Stimulated activated naive CD8-positive, alpha-beta T cell treated with anti-CD3 and anti-CD28 coated beads, Interleukin-15, Interleukin-2, amounts not matched to agents 100 ng/mL and 50 ng/mL, for 24 hours (primary cell): ENCODE measurements around the gene IL1RL2.

Experiments
- H3K27ac Mint-ChIP-seq: one replicate; pipeline ENCODE4 v1.8.0; 2021; ENCODE audit warnings: mild to moderate bottlenecking, mixed read lengths
- H3K27me3 Mint-ChIP-seq: one replicate; pipeline ENCODE4 v1.8.0; 2021; ENCODE audit warnings: mixed read lengths
- H3K36me3 Mint-ChIP-seq: one replicate; pipeline ENCODE4 v1.8.0; 2021; ENCODE audit warnings: low read depth, mixed read lengths
- H3K4me1 Mint-ChIP-seq: one replicate; pipeline ENCODE4 v1.8.0; 2021; ENCODE audit warnings: low read depth, mixed read lengths
- H3K4me3 Mint-ChIP-seq: one replicate; pipeline ENCODE4 v1.8.0; 2021; ENCODE audit warnings: mild to moderate bottlenecking, mixed read lengths
- H3K9me3 Mint-ChIP-seq: one replicate; pipeline ENCODE4 v1.8.0; 2021; ENCODE audit warnings: mixed read lengths

The IL1RL2 gene

GRCh38 chr2:102204638-102205037, 17.8 kb downstream of the IL1RL2 start:
- H3K27me3 Mint-ChIP-seq: peaks cover 4% of the 10 kb centered on the region
- no peaks in the 10 kb centered on the region for H3K4me1 Mint-ChIP-seq
- peaks cover 9% of the 10 kb centered on the region for H3K9me3 Mint-ChIP-seq
- H3K4me3 Mint-ChIP-seq: no peak overlapping the region
- H3K36me3 Mint-ChIP-seq: no peaks in the 10 kb centered on the region
- H3K27ac Mint-ChIP-seq: no peak overlapping the region

DNA sequence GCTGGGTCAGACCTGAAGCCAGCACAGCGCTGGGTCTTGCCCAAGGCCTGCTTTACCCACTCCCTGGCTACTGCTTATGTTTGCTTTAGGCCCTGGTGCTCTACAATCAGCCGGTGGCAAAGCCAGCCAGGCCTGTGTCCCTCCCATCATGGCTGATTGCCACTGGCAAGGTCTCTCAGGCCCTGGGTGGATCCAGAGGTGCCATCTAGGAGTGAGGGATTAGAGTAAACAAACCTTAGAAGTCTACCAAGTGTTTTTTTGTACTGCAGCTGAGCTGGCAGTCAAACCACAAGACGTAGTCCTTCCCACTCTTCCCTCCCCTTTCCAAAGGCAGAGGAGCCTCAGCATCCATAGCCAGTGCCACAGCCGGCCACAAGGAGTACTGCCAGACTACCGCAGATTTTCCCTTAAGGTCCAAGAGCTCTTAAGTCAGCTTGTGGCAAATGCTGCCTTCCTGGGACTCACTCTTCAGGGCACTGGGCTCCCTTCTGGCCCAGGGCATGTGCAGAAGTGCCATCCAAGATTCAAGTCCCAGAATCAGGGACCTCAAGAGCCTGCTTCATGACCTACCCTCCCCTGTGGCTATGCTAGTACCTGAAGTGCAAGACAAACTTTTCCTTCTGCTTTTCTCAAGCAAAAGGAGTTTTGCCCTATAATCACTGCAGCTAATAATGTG, 20.0 kb downstream of the IL1RL2 start:
- Mint-ChIP-seq H3K4me3 (no peak overlapping the region), H3K27me3 (no peaks in the 10 kb centered on the region), H3K27ac (no peak overlapping the region)

DNA sequence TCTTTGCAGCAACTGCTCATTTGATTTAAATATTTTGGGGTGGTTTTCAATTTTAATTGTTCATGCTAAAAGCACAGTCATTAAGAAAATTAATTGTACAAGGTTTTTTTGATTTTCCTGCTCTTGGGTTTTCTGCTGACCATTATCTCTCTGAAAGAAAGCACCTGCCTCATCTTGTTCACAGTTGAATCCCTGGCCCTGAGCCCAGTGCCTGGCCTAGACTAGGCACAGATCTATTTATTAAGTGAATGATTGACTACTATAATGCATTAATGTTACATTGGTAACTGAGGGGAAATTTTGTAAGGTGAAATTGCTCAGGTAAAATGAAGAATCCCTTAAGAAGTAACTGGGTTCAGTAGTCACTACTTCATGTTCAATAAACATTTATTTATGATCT, 22.0 kb downstream of the IL1RL2 start:
- no peaks in the 10 kb centered on the region for H3K4me1 Mint-ChIP-seq
- no peak overlapping the region for H3K4me3 Mint-ChIP-seq

More for the DNA sequence above, 20.0 kb downstream of the IL1RL2 start:
- peaks cover 9% of the 10 kb centered on the region for H3K9me3 Mint-ChIP-seq
- no peaks in the 10 kb centered on the region for H3K36me3 Mint-ChIP-seq
- no peaks in the 10 kb centered on the region for H3K4me1 Mint-ChIP-seq

DNA sequence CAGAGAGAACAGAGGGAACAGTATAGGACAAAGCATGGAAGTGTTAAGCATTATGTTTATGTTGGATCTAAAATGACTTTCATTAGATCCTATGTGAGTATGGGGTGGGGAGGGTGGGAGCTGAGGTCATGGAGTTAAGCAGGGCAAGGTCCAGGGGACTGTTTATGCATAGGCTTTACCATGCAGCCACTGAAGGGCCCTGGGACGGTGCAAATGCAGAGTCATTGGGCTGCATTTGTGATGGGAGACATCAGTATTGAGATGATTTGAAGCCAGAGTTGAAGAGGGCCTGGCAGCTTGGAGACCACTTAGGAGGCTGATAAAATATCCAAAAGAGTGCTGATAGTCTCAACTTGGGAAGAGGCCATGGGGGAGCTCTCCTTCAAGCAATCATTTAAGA, 22.7 kb downstream of the IL1RL2 start:
- Mint-ChIP-seq H3K9me3 (peaks cover 9% of the 10 kb centered on the region), H3K4me1 (no peaks in the 10 kb centered on the region), H3K4me3 (no peak overlapping the region), H3K27ac (no peak overlapping the region), H3K27me3 (no peaks in the 10 kb centered on the region), H3K36me3 (no peaks in the 10 kb centered on the region)

More for the DNA sequence above, 22.0 kb downstream of the IL1RL2 start:
- Mint-ChIP-seq H3K9me3 (peaks cover 9% of the 10 kb centered on the region), H3K36me3 (no peaks in the 10 kb centered on the region), H3K27me3 (no peaks in the 10 kb centered on the region), H3K27ac (no peak overlapping the region)

- H3K27me3 Mint-ChIP-seq: no peaks in the 10 kb centered on the region
These were observed 30.2 kb downstream of the IL1RL2 start for GRCh38 chr2:102217032-102217431.

DNA sequence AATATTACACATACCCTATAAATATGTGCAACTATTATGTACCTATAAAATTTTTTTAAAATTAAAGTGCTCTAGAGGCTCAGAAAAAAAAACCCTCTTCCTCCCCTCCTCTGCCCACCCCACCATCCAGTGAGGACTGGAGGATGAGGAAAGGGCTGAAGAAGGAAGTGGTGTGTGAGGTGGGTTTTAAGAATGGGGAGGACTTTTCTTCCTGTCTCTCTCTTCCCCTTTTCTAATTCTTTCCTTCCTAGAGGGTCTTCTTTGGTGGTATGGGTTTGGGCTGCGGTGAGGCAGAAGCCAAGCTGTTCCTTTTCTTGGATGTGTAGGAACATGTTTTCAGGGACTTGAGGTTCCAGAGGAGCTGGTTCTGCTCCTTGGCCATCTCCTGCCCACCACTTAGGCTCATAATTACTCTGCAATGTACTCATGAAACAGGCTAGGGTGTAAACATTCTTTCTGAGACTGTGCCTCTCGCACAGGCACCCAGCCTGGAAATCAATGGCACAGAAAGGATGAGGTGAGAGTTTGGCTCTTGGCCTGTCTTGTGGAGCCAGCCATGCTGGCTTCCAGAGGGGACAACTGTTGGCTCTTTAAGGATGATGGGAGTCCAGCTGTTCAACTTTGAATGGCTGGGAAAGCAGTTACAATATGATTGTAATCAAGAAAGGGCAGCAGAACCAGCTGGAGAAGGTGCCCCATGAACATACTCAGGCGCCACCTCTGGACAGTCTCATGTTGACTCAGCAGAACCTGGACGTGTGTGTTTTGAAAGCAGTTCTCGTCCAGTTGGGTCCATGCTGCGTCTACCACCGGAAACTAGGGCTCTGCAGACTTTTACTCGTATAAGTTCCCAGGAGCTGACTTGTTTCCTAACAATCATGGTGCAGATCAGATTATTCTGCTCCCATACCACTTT, 38.3 kb downstream of the IL1RL2 start:
- H3K4me1 Mint-ChIP-seq: peaks cover 51% of the 10 kb centered on the region
- no peaks in the 10 kb centered on the region for H3K36me3 Mint-ChIP-seq
- no peaks in the 10 kb centered on the region for H3K9me3 Mint-ChIP-seq
- no peaks in the 10 kb centered on the region for H3K27me3 Mint-ChIP-seq
- peak overlapping the region; percentile 14 for H3K27ac Mint-ChIP-seq
- H3K4me3 Mint-ChIP-seq: no peak overlapping the region

More at GRCh38 chr2:102217032-102217431, 30.2 kb downstream of the IL1RL2 start:
- Mint-ChIP-seq H3K4me3 (no peak overlapping the region), H3K36me3 (peaks cover 26% of the 10 kb centered on the region), H3K27ac (no peak overlapping the region), H3K4me1 (peaks cover 7% of the 10 kb centered on the region), H3K9me3 (peaks cover 36% of the 10 kb centered on the region)

DNA sequence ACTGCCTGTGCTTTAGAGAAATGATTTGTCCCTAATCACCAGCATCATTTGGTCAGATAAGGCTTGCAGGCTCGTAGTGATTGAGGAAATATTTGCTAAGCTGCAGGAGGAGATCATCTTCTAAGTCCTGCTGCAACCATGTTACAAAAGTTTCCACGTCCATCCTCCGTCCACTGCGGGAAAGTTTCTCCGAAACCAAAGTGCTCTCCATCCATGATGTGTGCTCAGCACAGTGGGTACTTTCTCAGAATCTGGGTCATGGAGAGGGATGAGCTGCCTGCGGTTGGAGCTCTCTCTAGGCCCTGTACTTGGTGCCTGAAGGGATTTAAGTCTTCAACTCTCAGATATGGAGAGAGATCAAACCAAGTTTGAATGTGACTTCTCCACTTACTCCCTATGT, 39.3 kb downstream of the IL1RL2 start:
- Mint-ChIP-seq H3K27ac (peak overlapping the region; percentile 91), H3K4me3 (no peak overlapping the region), H3K4me1 (peaks cover 56% of the 10 kb centered on the region), H3K27me3 (no peaks in the 10 kb centered on the region), H3K9me3 (no peaks in the 10 kb centered on the region), H3K36me3 (no peaks in the 10 kb centered on the region)

DNA sequence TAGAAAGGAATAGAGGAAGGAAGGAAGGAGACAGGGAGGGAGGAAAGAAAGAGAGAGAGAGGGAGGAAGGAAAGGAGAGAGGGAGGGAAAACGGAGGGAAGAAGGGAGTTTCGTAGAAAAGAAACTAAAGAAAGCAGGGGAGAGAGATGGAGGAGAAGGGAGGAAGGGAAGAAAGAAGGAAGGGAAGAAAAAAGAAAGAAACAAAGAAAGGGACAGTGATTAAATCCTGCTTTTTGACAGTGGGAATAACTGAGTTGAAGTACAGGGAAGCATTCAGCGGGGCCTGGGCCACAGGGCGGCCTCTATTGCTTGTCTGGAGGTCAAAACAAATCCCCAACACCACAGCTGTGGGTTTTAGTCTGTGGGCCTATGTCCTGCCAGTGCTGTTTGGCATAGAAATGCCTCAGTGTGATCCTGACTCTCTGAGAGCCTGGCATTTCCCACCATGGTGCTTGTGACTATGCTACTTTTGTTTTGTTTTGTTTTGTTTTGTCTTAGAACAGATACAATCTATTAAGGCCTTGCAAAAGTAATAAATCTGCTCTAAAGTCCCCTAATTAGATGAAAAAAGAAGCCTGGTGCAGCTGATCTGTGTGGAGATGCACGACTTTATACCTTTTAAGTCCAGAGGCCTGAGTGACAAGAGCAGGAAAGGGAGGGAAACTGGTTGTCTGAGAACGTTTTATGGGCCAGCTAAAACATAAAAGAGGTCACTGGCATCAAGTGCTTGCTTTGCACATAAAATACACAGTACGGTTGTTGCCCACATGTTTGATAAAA, 40.0 kb downstream of the IL1RL2 start:
- H3K4me3 Mint-ChIP-seq: no peak overlapping the region
- H3K9me3 Mint-ChIP-seq: peaks cover 3% of the 10 kb centered on the region
- no peaks in the 10 kb centered on the region for H3K36me3 Mint-ChIP-seq
- peak overlapping the region; percentile 91 for H3K27ac Mint-ChIP-seq
- H3K27me3 Mint-ChIP-seq: peaks cover 3% of the 10 kb centered on the region
- H3K4me1 Mint-ChIP-seq: peaks cover 56% of the 10 kb centered on the region

DNA sequence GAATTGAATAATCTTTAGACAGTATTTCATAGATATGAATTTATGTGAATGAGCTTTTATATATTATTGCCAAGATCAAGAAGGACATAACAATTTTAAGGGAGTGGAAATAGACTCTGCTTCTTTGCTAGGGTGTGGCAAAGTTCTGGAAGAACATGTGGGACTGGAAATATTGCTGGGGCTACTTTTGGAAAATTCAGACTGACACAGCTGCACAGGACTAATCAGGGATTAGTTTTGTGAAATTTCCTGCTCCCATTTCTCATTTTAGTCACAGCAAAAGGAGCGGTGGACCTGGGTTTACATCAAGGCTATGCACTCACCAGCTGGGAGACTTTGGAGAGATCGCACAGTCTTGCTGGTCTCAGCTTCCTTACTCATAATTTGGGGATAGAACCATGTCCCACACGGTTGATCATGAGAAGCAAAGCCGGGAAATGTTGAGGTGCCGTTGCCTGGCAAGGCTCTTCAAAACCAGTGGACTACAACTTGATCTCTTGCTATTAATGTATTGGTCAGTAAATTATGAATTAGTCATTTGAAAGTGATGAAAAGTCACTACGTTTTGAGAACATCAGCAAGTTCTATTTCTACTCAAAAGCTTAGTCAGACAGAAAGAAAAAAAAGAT, 42.4 kb downstream of the IL1RL2 start:
- H3K4me3 Mint-ChIP-seq: no peak overlapping the region
- H3K27me3 Mint-ChIP-seq: peaks cover 3% of the 10 kb centered on the region
- peaks cover 59% of the 10 kb centered on the region for H3K4me1 Mint-ChIP-seq
- peaks cover 3% of the 10 kb centered on the region for H3K9me3 Mint-ChIP-seq
- peak overlapping the region; percentile 64 for H3K27ac Mint-ChIP-seq
- no peaks in the 10 kb centered on the region for H3K36me3 Mint-ChIP-seq

GRCh38 chr2:102230410-102230909, 43.6 kb downstream of the IL1RL2 start:
- Mint-ChIP-seq H3K27me3 (peaks cover 3% of the 10 kb centered on the region), H3K9me3 (peaks cover 3% of the 10 kb centered on the region), H3K4me1 (peaks cover 65% of the 10 kb centered on the region), H3K4me3 (no peak overlapping the region), H3K36me3 (no peaks in the 10 kb centered on the region), H3K27ac (no peak overlapping the region)

DNA sequence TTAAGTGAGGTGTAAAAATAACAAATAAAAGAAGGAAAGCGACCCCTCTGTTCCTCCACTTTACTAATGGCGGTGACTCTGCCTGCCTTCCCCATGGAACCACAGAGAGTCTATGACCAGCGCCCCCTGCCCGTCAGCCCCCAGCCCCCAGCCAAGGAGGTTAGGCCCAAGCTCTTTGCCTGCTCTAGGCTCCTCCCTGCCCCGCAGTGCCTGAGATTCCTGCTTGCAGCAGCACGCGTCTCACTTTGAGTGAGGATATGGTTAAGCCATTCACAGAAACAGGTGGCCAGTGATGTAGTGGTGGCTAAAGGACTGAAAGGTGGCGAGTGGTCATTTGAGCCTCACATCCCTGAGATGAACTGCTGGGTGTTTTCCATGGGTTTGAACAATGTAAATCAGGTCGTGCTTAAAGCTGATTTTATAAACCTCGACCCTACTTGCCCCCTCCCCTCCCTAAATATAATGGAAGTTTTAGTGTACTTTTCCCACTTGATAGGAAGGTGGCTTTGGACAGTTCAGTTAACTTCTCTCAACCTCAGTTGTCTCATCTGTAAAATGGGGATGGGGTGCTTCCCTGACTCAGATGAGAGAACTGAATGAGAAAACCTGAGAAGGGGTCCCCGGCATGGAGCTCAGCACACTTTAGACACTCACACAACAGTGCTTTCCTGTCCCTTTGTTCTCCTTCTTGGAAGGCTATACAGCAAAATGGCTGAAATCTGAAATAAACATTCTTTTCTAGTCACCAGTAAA, 46.5 kb downstream of the IL1RL2 start:
- H3K27ac Mint-ChIP-seq: no peak overlapping the region
- H3K4me3 Mint-ChIP-seq: no peak overlapping the region
- no peaks in the 10 kb centered on the region for H3K36me3 Mint-ChIP-seq
- peaks cover 3% of the 10 kb centered on the region for H3K27me3 Mint-ChIP-seq
- peaks cover 3% of the 10 kb centered on the region for H3K9me3 Mint-ChIP-seq
- peaks cover 52% of the 10 kb centered on the region for H3K4me1 Mint-ChIP-seq

GRCh38 chr2:102235042-102235473, 48.2 kb downstream of the IL1RL2 start:
- peak overlapping the region; percentile 32 for H3K27ac Mint-ChIP-seq
- H3K27me3 Mint-ChIP-seq: peaks cover 3% of the 10 kb centered on the region
- peaks cover 50% of the 10 kb centered on the region for H3K4me1 Mint-ChIP-seq
- no peaks in the 10 kb centered on the region for H3K36me3 Mint-ChIP-seq
- H3K4me3 Mint-ChIP-seq: no peak overlapping the region
- H3K9me3 Mint-ChIP-seq: peaks cover 3% of the 10 kb centered on the region

GRCh38 chr2:102235491-102235890, 48.7 kb downstream of the IL1RL2 start:
- peaks cover 51% of the 10 kb centered on the region for H3K4me1 Mint-ChIP-seq
- H3K4me3 Mint-ChIP-seq: no peak overlapping the region
- peaks cover 3% of the 10 kb centered on the region for H3K27me3 Mint-ChIP-seq
- no peaks in the 10 kb centered on the region for H3K36me3 Mint-ChIP-seq
- peak overlapping the region; percentile 32 for H3K27ac Mint-ChIP-seq
- peaks cover 3% of the 10 kb centered on the region for H3K9me3 Mint-ChIP-seq

GRCh38 chr2:102236132-102236531, 49.3 kb downstream of the IL1RL2 start:
- H3K9me3 Mint-ChIP-seq: peaks cover 3% of the 10 kb centered on the region
- H3K4me3 Mint-ChIP-seq: no peak overlapping the region
- peaks cover 56% of the 10 kb centered on the region for H3K4me1 Mint-ChIP-seq
- H3K36me3 Mint-ChIP-seq: no peaks in the 10 kb centered on the region
- H3K27me3 Mint-ChIP-seq: peaks cover 3% of the 10 kb centered on the region
- H3K27ac Mint-ChIP-seq: no peak overlapping the region
